GM10248 (cell line): ENCODE data around the gene UBE2B.
A peak's percentile ranks its signal among the peaks of the same experiment; 100 is the strongest.
"Not testable (repeated sequence)": the region's sequence is repeated elsewhere in the genome, so short reads cannot be mapped to it uniquely, and the experiment has no call there.

ENCODE experiments used
- CTCF ChIA-PET: fragments of 300-600 bp; sonication (Branson Sonifier 250); formaldehyde crosslinking; extraction: SDS; loops from one replicate; lab custom pipeline; 2021; ENCODE audit warnings: antibody characterized with exemption; lab: Yijun Ruan, JAX
- POLR2A ChIA-PET: fragments of 350-650 bp; sonication (Branson Sonifier 250); formaldehyde crosslinking; extraction: SDS; loops from one replicate; lab custom pipeline; 2020; ENCODE audit warnings: antibody characterized with exemption; lab: Yijun Ruan, JAX
- DNase-seq: peaks from one replicate; pipeline ENCODE4 v3.0.0; 2012; ENCODE audit errors: extremely low spot score
- CTCF ChIP-seq: IDR thresholded peaks from 2 replicates; pipeline ENCODE4 v1.5.1; 2012; ENCODE audit warnings: mild to moderate bottlenecking, low read depth; ENCODE audit errors: extremely low read depth, missing control alignments, control extremely low read depth

The UBE2B gene

DNA sequence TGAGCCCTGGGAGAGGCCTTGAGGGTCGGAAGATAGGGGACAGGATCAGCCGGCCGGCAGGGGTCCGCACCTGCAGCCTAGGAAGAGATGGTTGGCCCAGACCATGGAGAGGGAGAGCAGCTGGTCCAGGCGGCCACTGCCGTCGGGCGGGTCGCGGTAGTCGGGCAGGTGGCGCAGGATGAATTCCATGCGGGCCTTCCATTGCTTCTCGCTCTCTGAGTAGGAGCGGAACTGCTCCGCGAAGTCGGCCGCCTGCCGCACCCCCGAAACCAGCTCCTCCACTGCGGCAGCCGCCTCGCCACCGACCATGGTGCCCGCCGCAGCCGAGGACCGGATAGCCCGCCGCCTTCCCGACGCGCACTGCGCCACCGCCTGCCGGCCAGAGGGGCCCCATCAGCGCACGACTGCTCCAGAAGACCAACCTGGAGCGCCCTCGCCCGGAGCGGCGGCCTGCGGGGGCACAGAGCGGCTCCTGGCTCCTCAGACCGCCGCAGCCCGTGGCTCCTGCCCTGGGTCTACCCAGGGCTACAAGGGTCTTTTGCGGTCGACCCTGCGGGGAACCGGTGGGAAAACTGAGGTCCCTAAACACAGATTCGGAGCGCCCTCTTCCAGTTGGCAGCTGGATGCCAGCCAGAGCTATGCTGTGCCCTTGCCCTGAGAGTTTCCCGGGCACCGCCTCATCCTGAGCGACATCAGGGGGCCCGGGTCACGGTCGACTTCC, 40.3 kb downstream of the UBE2B start, which contains the start of gene CDKN2AIPNL:
Gene CDKN2AIPNL (minus strand): TSS at position 336 of the 721 bp plus-strand sequence. CDS start 27 bp downstream, at position 309.
- POLR2A ChIA-PET: no interaction called here

DNA sequence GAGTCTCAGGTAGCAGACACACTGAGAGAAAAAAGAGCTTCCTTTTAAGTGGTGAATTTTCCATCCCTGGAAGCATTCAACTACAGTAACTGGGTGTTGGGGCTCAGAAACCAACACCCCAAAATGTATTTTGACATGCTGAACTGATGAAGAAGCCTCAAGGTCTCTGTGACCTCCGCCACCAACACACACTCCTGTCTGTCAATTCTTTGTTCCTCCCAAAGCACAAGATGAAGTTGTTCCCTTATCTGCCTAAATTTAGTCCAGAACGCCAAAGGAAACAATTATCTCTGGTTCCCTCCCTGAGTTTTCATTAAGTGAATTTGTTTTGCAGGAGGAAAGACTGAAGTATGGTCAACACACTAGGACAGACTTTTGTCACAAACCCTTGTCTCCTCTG, 41.7 kb downstream of the UBE2B start:
- no peak for DNase-seq
- POLR2A ChIA-PET: no interaction called here
- no peak for TF ChIP-seq CTCF
- CTCF ChIA-PET: interaction anchor here (0.9 to 3.5 kb wide), 7 partner anchors 12 to 174 kb away, joined by 3 to 25 read pairs (median 13); no protein-coding TSS in a partner anchor

More for the DNA sequence above, 40.3 kb downstream of the UBE2B start, which contains the start of gene CDKN2AIPNL:
- CTCF ChIA-PET: interaction anchor here (0.6 to 3.5 kb wide), 33 partner anchors 10 to 223 kb away, joined by 3 to 25 read pairs (median 5); no protein-coding TSS in a partner anchor
- DNase-seq: peak; percentile 96
- TF ChIP-seq CTCF: peak; percentile 95

- ChIA-PET CTCF (interaction anchor here (1.1 to 1.4 kb wide), 3 partner anchors 11 to 160 kb away, joined by 3 to 4 read pairs (median 4); no protein-coding TSS in a partner anchor), POLR2A (interaction anchor here (0.6 kb wide), 1 partner anchor 96 kb away, joined by 4 read pairs; no protein-coding TSS in a partner anchor)
- no peak for DNase-seq
- no peak for TF ChIP-seq CTCF
Measured at GRCh38 chr5:134417707-134418106, 46.3 kb downstream of the UBE2B start.

GRCh38 chr5:134418958-134419357, 47.6 kb downstream of the UBE2B start:
- POLR2A ChIA-PET: no interaction called here
- no peak for DNase-seq
- CTCF ChIA-PET: no interaction called here
- no peak for TF ChIP-seq CTCF

GRCh38 chr5:134420343-134420742, 49.0 kb downstream of the UBE2B start:
- CTCF ChIA-PET: interaction anchor here (0.8 to 2.0 kb wide), 3 partner anchors 9 to 108 kb away, joined by 3 to 6 read pairs (median 3); partner anchors contain the start of gene CDKN2AIPNL
- DNase-seq: no peak
- no peak for TF ChIP-seq CTCF
- POLR2A ChIA-PET: no interaction called here

GRCh38 chr5:134421038-134421437, 49.7 kb downstream of the UBE2B start:
- DNase-seq, POLR2A ChIA-PET: not testable (repeated sequence)
- CTCF ChIA-PET: interaction anchor here (2.0 kb wide), 1 partner anchor 9 kb away, joined by 6 read pairs; the partner anchor contains the start of gene CDKN2AIPNL
